WTC11 (cell line): ENCODE measurements around the gene WDR26. TPM values are rescaled to one million over a fixed set of nuclear protein-coding genes. Genes with fewer than 3 reads are reported as not detected.

ENCODE experiments used
- ATAC-seq: fragments of 200-7000 bp; cut with Tn5 transposase; 2 replicates; pipeline ENCODE4 v1.10.0; 2021; ENCODE audit warnings: mild to moderate bottlenecking, moderate library complexity
- CTCF ChIA-PET: fragments of 300-600 bp; sonication (Branson Sonifier 250); formaldehyde crosslinking; loops from one replicate; lab custom pipeline; 2021; ENCODE audit warnings: antibody characterized with exemption; lab: Charles Lee
- POLR2A ChIA-PET: fragments of 350-600 bp; sonication (Branson Sonifier 250); formaldehyde crosslinking; loops from one replicate; lab custom pipeline; 2021; ENCODE audit warnings: antibody characterized with exemption; lab: Charles Lee
- DNase-seq: peaks from one replicate; pipeline ENCODE4 v3.0.0; 2021; ENCODE audit warnings: low spot score
- H3K27ac Mint-ChIP-seq: 2 replicates; pipeline ENCODE4 v1.8.0; 2021; ENCODE audit warnings: mixed read lengths
- H3K27me3 Mint-ChIP-seq: 2 replicates; pipeline ENCODE4 v1.8.0; 2021; ENCODE audit warnings: low read depth, mild to moderate bottlenecking, moderate library complexity, mixed read lengths
- H3K36me3 Mint-ChIP-seq: 2 replicates; pipeline ENCODE4 v1.8.0; 2021; ENCODE audit warnings: mixed read lengths
- H3K4me1 Mint-ChIP-seq: 2 replicates; pipeline ENCODE4 v1.8.0; 2022; ENCODE audit warnings: mixed read lengths
- H3K4me3 Mint-ChIP-seq: 2 replicates; pipeline ENCODE4 v1.8.0; 2021; ENCODE audit warnings: mild to moderate bottlenecking, moderate library complexity, mixed read lengths
- H3K9me3 Mint-ChIP-seq: 2 replicates; pipeline ENCODE4 v1.8.0; 2021; ENCODE audit warnings: mixed read lengths
- AR ChIP-seq: fragments of 250-450 bp; sonication (Bioruptor Pico); IDR thresholded peaks from 2 replicates; pipeline ENCODE4 v1.9.0; 2021; ENCODE audit warnings: mild to moderate bottlenecking
- CBFB ChIP-seq: sonication (generic); formaldehyde crosslinking; IDR thresholded peaks from 2 replicates; pipeline ENCODE4 v1.8.1; 2022; ENCODE audit warnings: mild to moderate bottlenecking, low read depth, missing genetic modification reagents
- CREB1 ChIP-seq: sonication (generic); formaldehyde crosslinking; IDR thresholded peaks from 2 replicates; pipeline ENCODE4 v1.8.0; 2023; ENCODE audit warnings: mild to moderate bottlenecking, missing genetic modification reagents
- CREM ChIP-seq: sonication (generic); formaldehyde crosslinking; IDR thresholded peaks from 2 replicates; pipeline ENCODE4 v1.8.1; 2022; ENCODE audit warnings: mild to moderate bottlenecking, missing genetic modification reagents, moderate library complexity
- CTCF ChIP-seq: fragments of 200-600 bp; IDR thresholded peaks from 2 replicates; pipeline ENCODE4 v1.8.0; 2022; ENCODE audit warnings: antibody characterized with exemption
- E2F1 ChIP-seq: sonication (generic); formaldehyde crosslinking; IDR thresholded peaks from 2 replicates; pipeline ENCODE4 v1.8.0; 2022; ENCODE audit warnings: mild to moderate bottlenecking, missing genetic modification reagents
- GABPB1 ChIP-seq: sonication (generic); formaldehyde crosslinking; IDR thresholded peaks from 2 replicates; pipeline ENCODE4 v1.8.1; 2023; ENCODE audit warnings: mild to moderate bottlenecking, missing genetic modification reagents
- HMGA2 ChIP-seq: fragments of 250-450 bp; sonication (Bioruptor Pico); IDR thresholded peaks from 2 replicates; pipeline ENCODE4 v1.4.0; 2021; ENCODE audit warnings: mild to moderate bottlenecking, moderate library complexity
- HMGXB4 ChIP-seq: sonication (generic); formaldehyde crosslinking; IDR thresholded peaks from 2 replicates; pipeline ENCODE4 v1.8.1; 2023; ENCODE audit warnings: mild to moderate bottlenecking, moderate library complexity, missing genetic modification reagents
- JUN ChIP-seq: sonication (generic); formaldehyde crosslinking; IDR thresholded peaks from 2 replicates; pipeline ENCODE4 v1.8.0; 2023; ENCODE audit warnings: mild to moderate bottlenecking, missing genetic modification reagents
- MYBL2 ChIP-seq: sonication (generic); formaldehyde crosslinking; IDR thresholded peaks from 2 replicates; pipeline ENCODE4 v1.8.1; 2023; ENCODE audit warnings: mild to moderate bottlenecking, moderate library complexity, missing genetic modification reagents
- NFATC4 ChIP-seq: fragments of 250-450 bp; sonication (Bioruptor Pico); IDR thresholded peaks from 2 replicates; pipeline ENCODE4 v1.9.0; 2021; ENCODE audit warnings: mild to moderate bottlenecking
- NR2C2 ChIP-seq: sonication (generic); formaldehyde crosslinking; IDR thresholded peaks from 2 replicates; pipeline ENCODE4 v1.8.0; 2022; ENCODE audit warnings: mild to moderate bottlenecking, missing genetic modification reagents
- SMAD3 ChIP-seq: sonication (generic); formaldehyde crosslinking; IDR thresholded peaks from 2 replicates; pipeline ENCODE4 v1.8.0; 2022; ENCODE audit warnings: missing genetic modification reagents, mild to moderate bottlenecking, borderline replicate concordance
- SMAD4 ChIP-seq: sonication (generic); formaldehyde crosslinking; IDR thresholded peaks from 2 replicates; pipeline ENCODE4 v1.8.0; 2022; ENCODE audit warnings: mild to moderate bottlenecking, missing genetic modification reagents
- USF2 ChIP-seq: sonication (generic); formaldehyde crosslinking; IDR thresholded peaks from 2 replicates; pipeline ENCODE4 v1.8.1; 2023; ENCODE audit warnings: mild to moderate bottlenecking, missing genetic modification reagents, moderate library complexity
- ZBTB21 ChIP-seq: sonication (generic); formaldehyde crosslinking; IDR thresholded peaks from 2 replicates; pipeline ENCODE4 v1.8.1; 2023; ENCODE audit warnings: mild to moderate bottlenecking, missing genetic modification reagents, borderline replicate concordance
- ZNF121 ChIP-seq: sonication (generic); formaldehyde crosslinking; IDR thresholded peaks from 2 replicates; pipeline ENCODE4 v1.8.0; 2023; ENCODE audit warnings: missing genetic modification reagents
- ZNF263 ChIP-seq: sonication (generic); formaldehyde crosslinking; IDR thresholded peaks from 2 replicates; pipeline ENCODE4 v1.8.1; 2022; ENCODE audit warnings: low read depth, mild to moderate bottlenecking, moderate library complexity, missing genetic modification reagents
- ZNF423 ChIP-seq: fragments of 250-450 bp; sonication (Bioruptor Pico); IDR thresholded peaks from 2 replicates; pipeline ENCODE4 v2.1.2; 2022; ENCODE audit warnings: mild to moderate bottlenecking, moderate library complexity
- total RNA-seq: library from RNA; stranded (reverse); gene quantifications from 3 replicates; pipeline ENCODE4 v1.2.3, GENCODE V29; 2021

WDR26 gene
- total RNA-seq, 1 experiment from 2014 or later, result 66.1 TPM

- Mint-ChIP-seq H3K4me1 (no peaks in the 10 kb centered on the region), H3K27me3 (no peaks in the 10 kb centered on the region), H3K27ac (peak overlapping the region; percentile 9), H3K4me3 (no peak overlapping the region)
- no peak for ATAC-seq
- POLR2A ChIA-PET, result no interaction called here
- CTCF ChIA-PET, result no interaction called here
- DNase-seq, result no peak
- TF ChIP-seq SMAD4 (CRISPR knock-in tag) (no peak), ZNF263 (CRISPR knock-in tag) (no peak), ZNF121 (no peak), ZNF423 (no peak), CBFB (CRISPR knock-in tag) (no peak), CTCF (no peak), JUN (CRISPR knock-in tag) (no peak), CREM (CRISPR knock-in tag) (no peak), E2F1 (no peak), HMGA2 (CRISPR knock-in tag) (no peak), ZBTB21 (CRISPR knock-in tag) (no peak), GABPB1 (CRISPR knock-in tag) (no peak), NFATC4 (no peak), MYBL2 (CRISPR knock-in tag) (no peak), CREB1 (no peak), HMGXB4 (CRISPR knock-in tag) (no peak), AR (CRISPR knock-in tag) (no peak), NR2C2 (no peak), SMAD3 (no peak)
- TF ChIP-seq, all 79 proteins: peak for 0
- H3K9me3 Mint-ChIP-seq, result no peaks in the 10 kb centered on the region
- H3K36me3 Mint-ChIP-seq, result peaks cover 61% of the 10 kb centered on the region
Measured at GRCh38 chr1:224407571-224408293, 26.9 kb downstream of the WDR26 start.

GRCh38 chr1:224406216-224406615 is 28.4 kb downstream of the WDR26 start:
- Mint-ChIP-seq H3K9me3 (no peaks in the 10 kb centered on the region), H3K27ac (peak overlapping the region; percentile 19; the same call in 1 of the 2 replicates)
- POLR2A ChIA-PET, result no interaction called here
- no peak for DNase-seq
- no peak for TF ChIP-seq USF2 (CRISPR knock-in tag)
- no peak for TF ChIP-seq ZNF263 (CRISPR knock-in tag)
- TF ChIP-seq, all 79 proteins: peak for 0
- Mint-ChIP-seq H3K36me3 (peaks cover 63% of the 10 kb centered on the region), H3K4me3 (no peak overlapping the region), H3K27me3 (no peaks in the 10 kb centered on the region), H3K4me1 (no peaks in the 10 kb centered on the region)
- no peak for ATAC-seq
- CTCF ChIA-PET, result no interaction called here
